Effector CD4-positive, alpha-beta T cell (primary cell): Measurements from ENCODE around the gene INPP4A.
A peak's percentile ranks its signal among the peaks of the same experiment; 100 is the strongest.
"Not testable (repeated sequence)": the region's sequence is repeated elsewhere in the genome, so short reads cannot be mapped to it uniquely, and the experiment has no call there.

Experiments
- DNase-seq: peaks from one replicate; pipeline ENCODE4 v3.0.0-alpha.2; 2020

INPP4A gene

GRCh38 chr2:98569197-98569793 lies 124.6 kb downstream of the INPP4A start:
- DNase-seq, result peak; percentile 70

GRCh38 chr2:98569915-98570314 lies 125.3 kb downstream of the INPP4A start:
- no peak for DNase-seq

GRCh38 chr2:98570356-98570755 lies 125.7 kb downstream of the INPP4A start:
- DNase-seq, result no peak

DNA sequence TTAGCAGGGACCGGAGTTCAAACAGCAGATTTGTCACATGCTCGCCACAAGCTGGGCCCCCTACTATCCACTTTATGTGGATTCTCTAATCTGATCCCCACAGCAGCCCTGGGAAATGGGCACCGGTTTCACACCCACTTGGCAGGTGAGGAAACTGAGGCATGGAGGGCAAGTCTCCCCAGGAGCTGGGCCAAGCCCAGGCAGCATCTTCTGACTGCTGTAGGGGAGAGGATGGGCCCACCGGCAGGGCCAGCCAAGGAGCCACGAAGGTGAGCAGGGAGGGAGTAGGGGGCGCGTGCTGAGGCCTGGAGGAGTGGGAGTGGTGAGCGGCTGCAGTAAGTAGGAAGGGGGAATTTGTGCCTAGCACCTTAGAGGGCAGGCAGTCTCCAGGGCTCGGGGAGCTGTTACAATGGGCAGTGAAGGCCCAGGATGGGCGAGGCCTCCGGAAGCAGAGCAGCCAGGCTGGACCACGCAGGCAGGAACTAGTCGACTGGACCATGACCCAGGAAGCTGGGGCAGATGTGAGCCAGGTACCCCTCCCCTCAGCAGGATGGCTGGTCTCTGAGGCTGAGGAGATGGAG lies 126.6 kb downstream of the INPP4A start:
- DNase-seq, result no peak

DNA sequence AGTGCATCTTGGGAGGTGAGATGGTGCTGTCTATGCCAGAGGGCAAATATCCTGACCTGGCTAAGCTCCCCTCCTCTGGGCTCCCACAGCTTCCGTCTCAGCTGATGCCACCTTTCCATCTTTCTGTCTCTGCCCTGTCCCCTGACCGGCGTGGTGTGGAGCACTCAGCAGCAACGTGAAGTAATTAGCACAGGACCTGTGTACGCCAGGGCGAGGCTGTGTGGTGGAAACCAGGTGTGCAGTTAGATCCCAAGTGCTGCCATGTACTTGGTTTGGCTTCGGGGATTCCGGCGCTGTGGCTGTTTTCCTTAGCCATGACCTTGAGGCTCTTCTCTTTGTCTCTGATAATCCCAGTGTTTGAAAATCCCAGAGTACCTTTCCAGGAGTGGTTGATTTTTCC lies 127.1 kb downstream of the INPP4A start:
- DNase-seq, result no peak

DNA sequence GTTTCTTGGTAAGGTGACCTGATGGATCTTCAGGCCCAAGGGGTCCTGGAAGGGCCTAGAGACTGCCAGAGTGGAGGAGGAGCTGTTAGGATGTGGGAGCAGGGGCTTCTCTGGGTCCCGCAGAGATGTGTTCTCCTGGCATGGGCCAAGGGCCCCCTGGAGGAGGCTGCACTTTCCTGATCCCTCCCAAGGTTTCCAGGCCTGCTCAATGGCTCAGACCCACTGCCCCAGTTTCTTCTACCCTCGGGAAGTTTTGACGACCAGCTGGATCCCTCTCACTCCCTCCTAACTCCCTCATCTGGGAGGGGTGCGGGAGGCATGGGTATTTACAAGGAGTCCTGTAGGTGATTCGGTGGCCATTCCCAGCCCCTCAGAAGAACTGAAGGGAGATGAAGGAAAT lies 127.6 kb downstream of the INPP4A start:
- no peak for DNase-seq

- no peak for DNase-seq
Observed at GRCh38 chr2:98572676-98573075, 128.0 kb downstream of the INPP4A start.

DNA sequence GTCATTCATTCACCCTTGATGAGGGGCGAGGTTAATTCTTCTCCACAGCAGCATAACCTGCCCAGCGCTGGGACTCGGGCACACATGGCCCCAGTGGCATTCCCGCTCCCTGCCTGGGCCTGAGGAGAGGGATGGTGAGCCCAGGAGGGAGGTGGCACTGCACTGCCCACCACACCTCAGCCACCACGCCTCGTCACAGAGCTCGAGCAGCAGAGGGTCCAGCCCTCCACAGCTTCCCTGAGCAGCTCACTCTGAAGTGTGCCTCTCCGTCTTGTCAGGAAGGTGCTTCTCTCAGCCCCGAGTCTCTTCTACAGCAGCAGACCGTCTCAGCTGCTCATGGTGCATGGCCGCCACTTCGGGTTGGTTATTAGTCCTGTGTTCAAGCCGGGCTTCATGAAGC lies 128.8 kb downstream of the INPP4A start:
- DNase-seq, result no peak

DNA sequence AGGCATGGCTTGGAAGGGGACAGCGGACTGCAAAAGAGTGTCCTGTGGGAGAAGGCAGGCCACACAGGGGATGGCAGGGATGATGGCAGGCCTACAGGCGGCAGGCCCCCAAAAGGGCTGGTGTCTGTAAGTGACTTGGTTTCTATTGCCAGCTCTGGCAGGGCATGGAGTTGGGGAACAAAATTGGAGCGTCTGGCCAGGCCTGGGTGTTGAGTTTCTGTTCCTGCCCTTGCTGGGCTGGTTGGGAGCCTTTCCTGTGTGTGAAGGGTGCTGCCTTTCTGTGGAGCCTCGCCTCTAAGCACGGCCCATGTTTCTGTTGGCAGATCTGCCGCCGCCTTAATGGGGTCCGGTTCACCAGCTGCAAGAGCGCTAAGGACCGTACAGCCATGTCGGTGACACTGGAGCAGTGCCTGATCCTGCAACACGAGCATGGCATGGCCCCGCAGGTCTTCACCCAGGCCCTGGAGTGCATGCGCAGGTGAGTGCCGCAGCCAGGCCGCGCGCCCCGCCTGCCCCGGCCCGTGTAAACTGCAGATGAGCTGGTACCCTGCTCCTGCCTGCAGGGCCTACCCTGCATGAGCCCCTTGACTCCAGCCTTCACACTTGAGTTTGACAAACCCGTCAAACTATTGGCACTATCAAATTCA lies 132.1 kb downstream of the INPP4A start:
- DNase-seq, result no peak

DNA sequence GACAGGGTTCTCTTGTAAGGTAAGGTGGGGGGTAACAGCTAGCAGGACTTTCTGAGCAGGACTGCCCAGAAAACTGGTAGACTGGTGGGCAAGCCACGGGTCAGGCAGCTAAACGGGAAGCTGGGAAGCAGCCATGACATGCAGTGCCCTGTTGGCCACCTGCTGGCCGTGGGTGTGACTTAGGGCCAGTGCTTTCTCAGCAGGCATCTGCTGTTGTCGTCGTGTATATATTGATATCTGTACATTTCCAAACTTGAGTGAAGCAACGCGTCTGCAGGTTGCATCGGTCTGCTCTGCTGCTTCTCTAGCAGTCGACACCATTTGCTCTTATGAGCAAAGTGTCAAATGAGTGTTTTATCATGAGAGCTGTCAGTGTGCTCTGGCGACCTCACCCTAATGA lies 132.7 kb downstream of the INPP4A start:
- no peak for DNase-seq

DNA sequence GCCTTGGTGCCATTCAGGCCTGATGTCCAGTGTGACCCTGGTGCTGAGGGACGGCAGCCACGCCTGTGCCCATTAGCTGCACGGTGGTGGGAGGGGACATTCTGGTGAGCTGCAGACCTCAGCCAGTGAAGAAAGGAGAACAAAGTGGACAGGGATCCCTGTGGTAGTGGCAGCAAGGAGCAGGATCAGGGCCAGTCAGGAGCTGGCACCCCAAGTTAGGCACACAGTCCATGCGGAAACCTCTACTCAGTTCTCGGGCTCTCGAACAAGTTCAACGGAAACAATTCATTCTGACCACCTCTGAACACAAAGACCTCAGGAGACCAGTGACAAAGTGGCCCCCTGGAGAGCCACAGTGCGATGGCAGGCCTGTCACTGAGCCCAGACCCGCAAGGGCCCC lies 133.6 kb downstream of the INPP4A start:
- no peak for DNase-seq

- no peak for DNase-seq
Observed at GRCh38 chr2:98579926-98580325, 135.3 kb downstream of the INPP4A start.

DNA sequence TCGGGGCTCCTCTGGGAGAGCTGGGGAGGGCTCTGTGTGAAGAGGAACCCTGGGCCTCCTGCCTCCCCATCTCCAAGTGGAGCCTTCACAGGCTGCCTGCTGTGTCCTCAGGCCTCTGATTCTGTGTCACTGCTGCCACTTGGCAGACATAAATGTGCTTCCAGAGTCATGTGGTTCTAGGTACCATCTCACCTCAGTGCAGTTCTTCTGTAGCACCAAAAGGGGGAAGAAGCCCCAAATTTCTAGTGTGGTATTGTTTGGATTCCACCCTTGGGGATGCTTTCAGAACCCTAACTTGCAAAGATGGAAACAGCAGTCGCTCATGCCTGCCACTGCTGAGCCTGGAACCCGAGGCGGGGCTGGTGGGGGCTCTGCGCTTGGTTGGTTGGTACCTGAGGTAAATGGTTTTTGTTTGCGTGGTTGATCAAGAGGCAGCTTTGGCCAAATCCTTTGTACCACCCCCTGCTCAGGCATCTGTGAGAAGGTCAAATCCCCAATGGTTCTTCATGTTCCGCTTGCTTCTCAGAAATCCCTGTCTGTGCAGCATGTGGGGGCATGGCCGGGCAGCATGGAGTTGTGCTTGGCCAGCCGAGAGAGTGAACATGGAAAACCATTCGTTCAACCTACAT lies 136.1 kb downstream of the INPP4A start:
- no peak for DNase-seq

DNA sequence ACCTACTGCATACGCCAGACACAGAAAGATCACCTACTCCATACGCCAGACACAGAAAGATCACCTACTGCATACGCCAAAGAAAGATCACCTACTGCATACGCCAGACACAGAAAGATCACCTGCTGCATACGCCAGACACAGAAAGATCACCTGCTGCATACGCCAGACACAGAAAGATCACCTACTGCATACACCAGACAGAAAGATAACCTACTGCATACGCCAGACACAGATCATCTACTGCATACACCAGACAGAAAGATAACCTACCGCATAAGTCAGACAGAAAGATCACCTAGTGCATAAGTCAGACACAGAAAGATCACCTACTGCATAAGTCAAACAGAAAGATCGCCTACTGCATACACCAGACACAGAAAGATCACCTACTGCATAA lies 137.9 kb downstream of the INPP4A start:
- no peak for DNase-seq

DNA sequence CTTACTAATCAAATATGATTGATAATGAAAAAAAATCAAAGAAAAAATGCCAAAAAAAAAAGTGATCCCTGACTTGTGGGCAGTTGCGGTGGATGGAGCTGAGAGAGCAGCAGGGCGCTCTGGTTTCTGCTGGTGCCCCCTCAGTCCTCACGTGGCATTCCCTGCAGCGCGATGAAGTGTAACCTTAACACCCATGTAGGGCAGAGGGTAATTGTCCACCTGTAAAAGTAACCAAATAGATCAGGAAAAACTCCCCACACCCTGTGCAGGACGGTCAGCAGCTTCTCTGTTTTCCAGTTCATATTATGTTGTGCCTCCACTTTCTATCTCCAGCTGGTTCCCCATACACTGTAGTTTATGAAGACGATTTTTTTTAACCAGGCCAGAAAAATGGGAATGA lies 138.6 kb downstream of the INPP4A start:
- no peak for DNase-seq

DNA sequence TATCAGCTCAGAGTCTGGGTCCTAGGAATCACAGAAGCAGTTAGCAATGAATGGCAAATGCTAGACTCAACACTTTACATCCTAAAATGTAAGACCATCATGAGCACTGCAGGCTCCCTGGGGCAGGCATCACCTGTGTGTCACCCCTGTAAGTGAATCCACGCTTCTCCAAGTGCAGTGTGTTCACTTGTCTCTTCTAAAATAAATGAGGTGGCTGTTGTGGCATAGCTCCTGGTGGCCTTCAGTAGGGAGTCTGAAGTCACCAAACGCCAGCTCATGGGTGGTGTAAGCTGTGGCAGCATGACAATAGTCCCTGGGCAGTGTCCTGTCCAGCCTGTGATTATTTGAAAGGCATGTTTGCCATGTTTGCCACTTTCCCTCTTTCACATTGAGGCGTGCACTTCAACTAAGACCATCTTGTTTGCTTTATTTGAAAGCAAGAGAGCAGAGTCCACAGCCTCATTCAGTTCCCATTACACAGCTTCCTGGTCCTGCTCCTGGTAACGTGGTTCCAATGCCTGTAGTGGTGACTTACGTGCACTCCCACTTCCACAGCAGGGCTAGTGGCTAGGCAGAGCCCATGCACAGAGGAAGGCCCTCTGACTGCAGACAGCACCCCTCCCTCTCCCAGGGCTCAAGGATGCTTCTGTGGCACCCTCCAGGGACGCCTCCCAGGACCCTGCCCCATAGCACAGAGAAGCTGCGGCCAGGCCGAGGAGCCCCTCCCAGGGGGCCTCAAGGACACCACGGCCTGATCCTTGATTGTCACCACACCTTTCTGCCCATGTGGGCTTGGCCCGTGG lies 139.4 kb downstream of the INPP4A start:
- DNase-seq, result no peak

DNA sequence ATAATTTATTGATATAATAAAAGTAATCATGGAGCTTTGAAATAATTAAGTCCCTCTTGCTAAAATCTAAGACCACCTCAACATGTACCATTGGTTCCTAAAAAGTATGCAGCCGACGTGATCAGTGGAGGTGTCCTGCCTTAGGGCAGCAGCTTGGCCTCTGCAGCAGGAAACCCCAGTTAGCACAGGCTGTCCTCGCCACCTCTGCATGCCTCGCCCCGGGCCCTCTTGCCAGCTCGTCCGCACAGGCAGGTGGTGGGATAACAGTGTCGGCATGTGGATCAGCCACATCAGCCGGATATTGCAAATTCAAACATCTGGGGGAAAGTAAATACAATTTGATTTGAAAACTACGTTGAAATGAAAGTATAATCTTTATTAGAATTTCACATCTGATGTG lies 140.7 kb downstream of the INPP4A start:
- DNase-seq, result no peak

DNA sequence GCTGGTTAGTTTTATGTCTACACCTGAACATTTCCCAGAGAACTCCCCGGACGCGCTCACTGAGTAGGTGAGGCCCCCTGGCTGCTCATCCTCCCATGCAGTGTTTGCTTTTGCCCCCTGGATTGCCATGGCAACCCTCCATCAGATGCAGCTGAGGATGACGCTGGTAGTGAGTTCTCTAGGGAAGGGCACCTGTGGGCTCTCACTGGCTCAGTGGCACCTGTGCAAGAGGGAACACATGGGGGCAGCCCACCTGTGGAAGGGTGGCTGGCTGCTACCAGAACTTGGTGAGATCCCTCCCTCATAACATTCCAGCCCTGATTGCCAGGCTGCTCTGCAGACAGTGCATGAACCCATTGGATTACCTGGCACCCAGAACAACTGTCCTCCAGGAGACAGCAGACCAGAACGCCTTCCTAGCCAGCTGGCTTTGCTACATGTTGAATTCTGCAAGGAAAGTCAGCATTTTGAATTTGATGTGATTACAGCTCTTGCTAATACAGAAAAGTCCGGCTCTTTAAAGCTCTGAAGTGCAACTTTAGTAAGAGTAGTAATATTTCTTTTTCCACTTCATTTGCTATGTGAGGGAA lies 142.0 kb downstream of the INPP4A start:
- no peak for DNase-seq

DNA sequence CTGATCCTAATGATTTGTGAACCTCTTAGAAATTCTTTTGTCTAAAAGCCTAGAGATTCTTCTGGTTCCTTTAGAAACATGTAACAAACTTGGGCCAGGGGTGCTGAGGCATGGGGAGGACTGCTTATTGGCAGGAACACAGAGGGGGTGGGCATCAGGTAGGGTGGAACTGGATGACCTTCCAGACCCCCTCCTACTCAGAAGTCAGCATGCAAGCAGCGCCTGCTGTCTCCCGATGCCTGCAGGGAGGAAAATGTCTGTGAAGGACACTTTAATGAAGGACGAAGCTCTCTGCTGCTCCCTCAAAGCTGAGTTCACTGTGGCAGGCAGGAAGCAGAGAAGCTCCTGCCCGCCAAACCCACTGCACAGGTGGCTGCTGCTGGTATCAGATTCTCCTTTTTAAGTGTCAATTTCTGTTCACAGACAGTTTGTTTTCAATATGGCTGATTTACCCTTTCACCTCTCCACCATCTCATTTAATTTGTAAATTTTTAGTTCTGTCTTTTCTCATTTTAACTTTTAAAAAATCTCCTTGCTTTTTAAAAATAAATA lies 144.3 kb downstream of the INPP4A start:
- no peak for DNase-seq

- DNase-seq, result no peak
Observed at GRCh38 chr2:98589489-98589888, 144.8 kb downstream of the INPP4A start.

GRCh38 chr2:98592565-98592964 lies 147.9 kb downstream of the INPP4A start:
- DNase-seq, result no peak

- not testable (repeated sequence) for DNase-seq
Observed at GRCh38 chr2:98594665-98595064, 150.0 kb downstream of the INPP4A start.
